ENCODE results near the gene SOCS6. TPM values are rescaled to one million over a fixed set of nuclear protein-coding genes. Genes with fewer than 3 reads are reported as not detected.

Gene SOCS6
- total RNA-seq, 1 donor from 2014 or later, result 12.4 TPM

GRCh38 chr18:70310560-70311320 is 21.9 kb downstream of the SOCS6 start:
- Mint-ChIP-seq H3K4me1 (ENCODE audit: low read depth, unreplicated experiment) (peaks cover 6% of the 10 kb centered on the region), H3K27ac (ENCODE audit: unreplicated experiment) (no peak overlapping the region)

GRCh38 chr18:70311726-70312125 is 22.9 kb downstream of the SOCS6 start:
- Mint-ChIP-seq H3K9me3 (ENCODE audit: unreplicated experiment) (no peaks in the 10 kb centered on the region), H3K4me1 (ENCODE audit: low read depth, unreplicated experiment) (peaks cover 6% of the 10 kb centered on the region), H3K27me3 (ENCODE audit: unreplicated experiment) (no peaks in the 10 kb centered on the region), H3K27ac (ENCODE audit: unreplicated experiment) (no peak overlapping the region), H3K4me3 (ENCODE audit: unreplicated experiment) (no peak overlapping the region), H3K36me3 (ENCODE audit: unreplicated experiment) (no peaks in the 10 kb centered on the region)
- no peak for DNase-seq
- TF ChIP-seq CTCF (IDR thresholded peaks at IDR 0.05; ENCODE audit: partially characterized antibody, unreplicated experiment), result no peak

More at GRCh38 chr18:70310560-70311320, 21.9 kb downstream of the SOCS6 start:
- Mint-ChIP-seq H3K36me3 (ENCODE audit: unreplicated experiment) (no peaks in the 10 kb centered on the region), H3K9me3 (ENCODE audit: unreplicated experiment) (no peaks in the 10 kb centered on the region), H3K4me3 (ENCODE audit: unreplicated experiment) (no peak overlapping the region), H3K27me3 (ENCODE audit: unreplicated experiment) (no peaks in the 10 kb centered on the region)
- no peak for DNase-seq
- TF ChIP-seq CTCF (IDR thresholded peaks at IDR 0.05; ENCODE audit: partially characterized antibody, unreplicated experiment), result no peak

- H3K9me3 Mint-ChIP-seq (ENCODE audit: unreplicated experiment), result no peaks in the 10 kb centered on the region
- H3K4me3 Mint-ChIP-seq (ENCODE audit: unreplicated experiment), result no peak overlapping the region
- no peaks in the 10 kb centered on the region for H3K36me3 Mint-ChIP-seq (ENCODE audit: unreplicated experiment)
- TF ChIP-seq CTCF (IDR thresholded peaks at IDR 0.05; ENCODE audit: partially characterized antibody, unreplicated experiment), result no peak
- DNase-seq, result no peak
- peaks cover 6% of the 10 kb centered on the region for H3K4me1 Mint-ChIP-seq (ENCODE audit: low read depth, unreplicated experiment)
- no peak overlapping the region for H3K27ac Mint-ChIP-seq (ENCODE audit: unreplicated experiment)
- H3K27me3 Mint-ChIP-seq (ENCODE audit: unreplicated experiment), result no peaks in the 10 kb centered on the region
These were observed 24.8 kb downstream of the SOCS6 start for GRCh38 chr18:70313640-70314039.

- Mint-ChIP-seq H3K9me3 (ENCODE audit: unreplicated experiment) (no peaks in the 10 kb centered on the region), H3K36me3 (ENCODE audit: unreplicated experiment) (no peaks in the 10 kb centered on the region), H3K4me3 (ENCODE audit: unreplicated experiment) (no peak overlapping the region), H3K27me3 (ENCODE audit: unreplicated experiment) (no peaks in the 10 kb centered on the region), H3K4me1 (ENCODE audit: low read depth, unreplicated experiment) (peaks cover 6% of the 10 kb centered on the region), H3K27ac (ENCODE audit: unreplicated experiment) (no peak overlapping the region)
- DNase-seq, result no peak
- TF ChIP-seq CTCF (IDR thresholded peaks at IDR 0.05; ENCODE audit: partially characterized antibody, unreplicated experiment), result no peak
These were observed 25.4 kb downstream of the SOCS6 start for GRCh38 chr18:70314151-70314782.

- peaks cover 5% of the 10 kb centered on the region for H3K4me1 Mint-ChIP-seq (ENCODE audit: low read depth, unreplicated experiment)
- DNase-seq, result no peak
- TF ChIP-seq CTCF (IDR thresholded peaks at IDR 0.05; ENCODE audit: partially characterized antibody, unreplicated experiment), result no peak
- H3K27me3 Mint-ChIP-seq (ENCODE audit: unreplicated experiment), result no peaks in the 10 kb centered on the region
- H3K27ac Mint-ChIP-seq (ENCODE audit: unreplicated experiment), result no peak overlapping the region
- H3K9me3 Mint-ChIP-seq (ENCODE audit: unreplicated experiment), result no peaks in the 10 kb centered on the region
- H3K4me3 Mint-ChIP-seq (ENCODE audit: unreplicated experiment), result no peak overlapping the region
- H3K36me3 Mint-ChIP-seq (ENCODE audit: unreplicated experiment), result no peaks in the 10 kb centered on the region
These were observed 30.3 kb downstream of the SOCS6 start for GRCh38 chr18:70319187-70319586.
